ENCODE measurements around the gene SLC16A7. TPM values are rescaled to one million over a fixed set of nuclear protein-coding genes. Genes with fewer than 3 reads are reported as not detected.

The SLC16A7 gene
- 30.4 and 32.6 TPM in 2 replicates for total RNA-seq
- long read RNA-seq, transcript SLC16A7-203 (6 exons, 1,969 nt), result major isoform, 69 of 84 reads
- long read RNA-seq, partial matches to known transcripts, result 2 of 84 reads
- long read RNA-seq, other reads (novel, unspliced or antisense), result 13 of 84 reads

GRCh38 chr12:59595883-59596540 is at the start of gene SLC16A7:
SLC16A7 (plus strand) TSS chr12:59596029; CDS start chr12:59704802, 108,773 bp downstream.
- H3K27ac Mint-ChIP-seq (ENCODE audit: unreplicated experiment), result peak within 1 kb of the TSS; percentile 96
- H3K4me3 Mint-ChIP-seq (ENCODE audit: unreplicated experiment), result peak within 1 kb of the TSS; percentile 85
- H3K9me3 Mint-ChIP-seq (ENCODE audit: unreplicated experiment), result no peaks in the 10 kb centered on the region
- no peaks in the 10 kb centered on the region for H3K36me3 Mint-ChIP-seq (ENCODE audit: unreplicated experiment)
- DNase-seq (ENCODE audit: extremely low spot score, unreplicated experiment), result peak; percentile 94
- H3K4me1 Mint-ChIP-seq (ENCODE audit: unreplicated experiment), result peaks cover 30% of the 10 kb centered on the region
- peak; percentile 38 for TF ChIP-seq CTCF (IDR thresholded peaks at IDR 0.05)
- H3K27me3 Mint-ChIP-seq (ENCODE audit: unreplicated experiment), result no peaks in the 10 kb centered on the region

GRCh38 chr12:59548930-59549329 is 46.9 kb upstream of the SLC16A7 start:
- DNase-seq (ENCODE audit: extremely low spot score, unreplicated experiment), result no peak
- no peaks in the 10 kb centered on the region for H3K4me1 Mint-ChIP-seq (ENCODE audit: unreplicated experiment)
- no peak overlapping the region for H3K4me3 Mint-ChIP-seq (ENCODE audit: unreplicated experiment)
- peaks cover 11% of the 10 kb centered on the region for H3K27me3 Mint-ChIP-seq (ENCODE audit: unreplicated experiment)
- no peak overlapping the region for H3K27ac Mint-ChIP-seq (ENCODE audit: unreplicated experiment)
- H3K9me3 Mint-ChIP-seq (ENCODE audit: unreplicated experiment), result no peaks in the 10 kb centered on the region
- no peaks in the 10 kb centered on the region for H3K36me3 Mint-ChIP-seq (ENCODE audit: unreplicated experiment)
- TF ChIP-seq CTCF (IDR thresholded peaks at IDR 0.05), result no peak

- Mint-ChIP-seq H3K27ac (ENCODE audit: unreplicated experiment) (no peak overlapping the region), H3K9me3 (ENCODE audit: unreplicated experiment) (peaks cover 7% of the 10 kb centered on the region), H3K27me3 (ENCODE audit: unreplicated experiment) (peaks cover 7% of the 10 kb centered on the region), H3K4me1 (ENCODE audit: unreplicated experiment) (no peaks in the 10 kb centered on the region), H3K36me3 (ENCODE audit: unreplicated experiment) (peaks cover 2% of the 10 kb centered on the region), H3K4me3 (ENCODE audit: unreplicated experiment) (no peak overlapping the region)
- TF ChIP-seq CTCF (IDR thresholded peaks at IDR 0.05), result no peak
- no peak for DNase-seq (ENCODE audit: extremely low spot score, unreplicated experiment)
These were observed 36.1 kb upstream of the SLC16A7 start for GRCh38 chr12:59559696-59560095.

GRCh38 chr12:59570145-59570544 is 25.7 kb upstream of the SLC16A7 start:
- Mint-ChIP-seq H3K27me3 (ENCODE audit: unreplicated experiment) (peaks cover 13% of the 10 kb centered on the region), H3K36me3 (ENCODE audit: unreplicated experiment) (no peaks in the 10 kb centered on the region), H3K9me3 (ENCODE audit: unreplicated experiment) (peaks cover 3% of the 10 kb centered on the region), H3K27ac (ENCODE audit: unreplicated experiment) (no peak overlapping the region), H3K4me1 (ENCODE audit: unreplicated experiment) (no peaks in the 10 kb centered on the region), H3K4me3 (ENCODE audit: unreplicated experiment) (no peak overlapping the region)
- no peak for TF ChIP-seq CTCF (IDR thresholded peaks at IDR 0.05)
- DNase-seq (ENCODE audit: extremely low spot score, unreplicated experiment), result no peak

GRCh38 chr12:59574406-59574805 is 21.4 kb upstream of the SLC16A7 start:
- H3K4me1 Mint-ChIP-seq (ENCODE audit: unreplicated experiment), result no peaks in the 10 kb centered on the region
- H3K27me3 Mint-ChIP-seq (ENCODE audit: unreplicated experiment), result peaks cover 11% of the 10 kb centered on the region
- H3K4me3 Mint-ChIP-seq (ENCODE audit: unreplicated experiment), result no peak overlapping the region
- no peak for TF ChIP-seq CTCF (IDR thresholded peaks at IDR 0.05)
- no peak overlapping the region for H3K27ac Mint-ChIP-seq (ENCODE audit: unreplicated experiment)
- H3K36me3 Mint-ChIP-seq (ENCODE audit: unreplicated experiment), result no peaks in the 10 kb centered on the region
- H3K9me3 Mint-ChIP-seq (ENCODE audit: unreplicated experiment), result peaks cover 3% of the 10 kb centered on the region
- no peak for DNase-seq (ENCODE audit: extremely low spot score, unreplicated experiment)
